Esophagus mucosa (tissue), 1 donor: ENCODE measurements around the gene KANK4. TPM values are rescaled to one million over a fixed set of nuclear protein-coding genes. Genes with fewer than 3 reads are reported as not detected.
"Not testable (repeated sequence)": the region's sequence is repeated elsewhere in the genome, so short reads cannot be mapped to it uniquely, and the experiment has no call there.

Experiments
- ATAC-seq: fragments of 200-7000 bp; cut with Tn5 transposase; one replicate; pipeline ENCODE4 v1.9.1; 2020
- total RNA-seq: library from RNA; stranded (reverse); gene quantifications from one replicate; pipeline ENCODE4 v1.2.4, GENCODE V29; 2023
- donor health status: DM: yes; HTN: yes; CAD: no.

Gene KANK4
- total RNA-seq, 1 donor from 2014 or later, result not detected

GRCh38 chr1:62271134-62271533 lies 48.1 kb downstream of the KANK4 start:
- ATAC-seq, result no peak

GRCh38 chr1:62269851-62270495 lies 49.3 kb downstream of the KANK4 start:
- ATAC-seq, result no peak

GRCh38 chr1:62269439-62269838 lies 49.8 kb downstream of the KANK4 start:
- no peak for ATAC-seq

- no peak for ATAC-seq
Measured at GRCh38 chr1:62268315-62268714, 50.9 kb downstream of the KANK4 start.

GRCh38 chr1:62265956-62266935 lies 53.0 kb downstream of the KANK4 start:
- ATAC-seq, result no peak

- no peak for ATAC-seq
Measured at GRCh38 chr1:62263814-62264353, 55.4 kb downstream of the KANK4 start.

- no peak for ATAC-seq
Measured at GRCh38 chr1:62263006-62263813, 56.0 kb downstream of the KANK4 start.

- ATAC-seq, result no peak
Measured at GRCh38 chr1:62260688-62261087, 58.5 kb downstream of the KANK4 start.

GRCh38 chr1:62259551-62259950 lies 59.7 kb downstream of the KANK4 start:
- ATAC-seq, result no peak

- no peak for ATAC-seq
Measured at GRCh38 chr1:62250126-62250726, 69.0 kb downstream of the KANK4 start.

- ATAC-seq, result no peak
Measured at GRCh38 chr1:62247391-62248168, 71.7 kb downstream of the KANK4 start.

GRCh38 chr1:62245201-62245600 lies 74.0 kb downstream of the KANK4 start:
- peak; percentile 83 for ATAC-seq

GRCh38 chr1:62244380-62244779 lies 74.9 kb downstream of the KANK4 start:
- ATAC-seq, result not testable (repeated sequence)

GRCh38 chr1:62241371-62242131 lies 77.7 kb downstream of the KANK4 start:
- ATAC-seq, result no peak

GRCh38 chr1:62240651-62241370 lies 78.4 kb downstream of the KANK4 start:
- ATAC-seq, result no peak

GRCh38 chr1:62239652-62240403 lies 79.4 kb downstream of the KANK4 start:
- not testable (repeated sequence) for ATAC-seq

- no peak for ATAC-seq
Measured at GRCh38 chr1:62238507-62238906, 80.7 kb downstream of the KANK4 start.

- no peak for ATAC-seq
Measured at GRCh38 chr1:62237950-62238374, 81.3 kb downstream of the KANK4 start.

GRCh38 chr1:62237361-62237760 lies 81.9 kb downstream of the KANK4 start:
- no peak for ATAC-seq
